Naive thymus-derived CD8-positive, alpha-beta T cell (primary cell): ENCODE measurements around the gene OMA1. TPM values are rescaled to one million over a fixed set of nuclear protein-coding genes. Genes with fewer than 3 reads are reported as not detected.

ENCODE experiments used
- ATAC-seq, 2 donors: fragments of 150-1000 bp; cut with Tn5 transposase in 1 of 2; sonication (Bioruptor Pico), chemical (Tn5 transposase) in 1 of 2; 1 replicate in 1 of 2; 2 replicates in 1 of 2; pipeline ENCODE4 v1.10.0; 2021; ENCODE audit warnings: mild to moderate bottlenecking in 2 of 2, moderate library complexity in 2 of 2
- POLR2A ChIA-PET: fragments of 350-600 bp; sonication (Branson Sonifier 250); formaldehyde crosslinking; loops from one replicate; lab custom pipeline; 2021; ENCODE audit warnings: antibody characterized with exemption; lab: Charles Lee
- DNase-seq, 10 donors: peaks; one replicate each; pipeline versions ENCODE4 v3.0.0 to v3.0.0-alpha.2; 2020 to 2022
- H3K27ac Mint-ChIP-seq, 10 donors: one replicate each; pipeline ENCODE4 v1.8.0; 2020 to 2022; ENCODE audit warnings: mild to moderate bottlenecking in 10 of 10, mixed read lengths in 10 of 10, moderate library complexity in 4 of 10, inconsistent platforms in 1 of 10
- H3K27me3 Mint-ChIP-seq, 5 donors: one replicate each; pipeline ENCODE4 v1.8.0; 2021 to 2022; ENCODE audit warnings: mixed read lengths in 5 of 5
- H3K36me3 Mint-ChIP-seq, 3 donors: one replicate each; pipeline ENCODE4 v1.8.0; 2020 to 2022; ENCODE audit warnings: mixed read lengths in 3 of 3, mild to moderate bottlenecking in 2 of 3, inconsistent platforms in 1 of 3
- H3K4me1 Mint-ChIP-seq, 4 donors: one replicate each; pipeline ENCODE4 v1.8.0; 2021 to 2022; ENCODE audit warnings: mixed read lengths in 4 of 4
- H3K4me3 Mint-ChIP-seq, 10 donors: one replicate each; pipeline ENCODE4 v1.8.0; 2020 to 2022; ENCODE audit warnings: mild to moderate bottlenecking in 10 of 10, mixed read lengths in 10 of 10, moderate library complexity in 6 of 10, inconsistent platforms in 1 of 10
- H3K9me3 Mint-ChIP-seq, 9 donors: one replicate each; pipeline ENCODE4 v1.8.0; 2020 to 2022; ENCODE audit warnings: mixed read lengths in 9 of 9, mild to moderate bottlenecking in 3 of 9, inconsistent platforms in 1 of 9, moderate library complexity in 1 of 9
- polyA plus RNA-seq, 3 donors: library from polyadenylated mRNA; unstranded; fragments of 300-500 nt; fragmentation: Illumina TruSeq; gene quantifications; one replicate each; pipeline ENCODE4 v1.2.3, GENCODE V29; 2021
- total RNA-seq, 8 experiments: library from RNA in 2 of 8; stranded (reverse) in 2 of 8; gene quantifications; one replicate each; pipeline ENCODE4 v1.2.3 and lab custom pipeline; 2021 to 2026

Gene OMA1
- total and polyA plus RNA-seq, 5 experiments from 2014 or later: 37.1 to 72.2 (median 55.7) TPM

- ATAC-seq (no peak), DNase-seq (no peak)
- Mint-ChIP-seq H3K9me3 (peaks cover 0 to 5% (median 0%) of the 10 kb centered on the region in 9 donors), H3K27me3 (peaks cover 0 to 1% (median 0%) of the 10 kb centered on the region in 5 donors), H3K4me1 (no peaks in the 10 kb centered on the region), H3K4me3 (no peak overlapping the region), H3K27ac (no peak overlapping the region), H3K36me3 (peaks cover 17 to 20% (median 20%) of the 10 kb centered on the region in 3 donors)
- POLR2A ChIA-PET: interaction anchor here (0.6 kb wide), 1 partner anchor 9 kb away, joined by 3 read pairs; no protein-coding TSS in a partner anchor
These were observed 113.5 kb downstream of the OMA1 start for GRCh38 chr1:58432851-58433668.

DNA sequence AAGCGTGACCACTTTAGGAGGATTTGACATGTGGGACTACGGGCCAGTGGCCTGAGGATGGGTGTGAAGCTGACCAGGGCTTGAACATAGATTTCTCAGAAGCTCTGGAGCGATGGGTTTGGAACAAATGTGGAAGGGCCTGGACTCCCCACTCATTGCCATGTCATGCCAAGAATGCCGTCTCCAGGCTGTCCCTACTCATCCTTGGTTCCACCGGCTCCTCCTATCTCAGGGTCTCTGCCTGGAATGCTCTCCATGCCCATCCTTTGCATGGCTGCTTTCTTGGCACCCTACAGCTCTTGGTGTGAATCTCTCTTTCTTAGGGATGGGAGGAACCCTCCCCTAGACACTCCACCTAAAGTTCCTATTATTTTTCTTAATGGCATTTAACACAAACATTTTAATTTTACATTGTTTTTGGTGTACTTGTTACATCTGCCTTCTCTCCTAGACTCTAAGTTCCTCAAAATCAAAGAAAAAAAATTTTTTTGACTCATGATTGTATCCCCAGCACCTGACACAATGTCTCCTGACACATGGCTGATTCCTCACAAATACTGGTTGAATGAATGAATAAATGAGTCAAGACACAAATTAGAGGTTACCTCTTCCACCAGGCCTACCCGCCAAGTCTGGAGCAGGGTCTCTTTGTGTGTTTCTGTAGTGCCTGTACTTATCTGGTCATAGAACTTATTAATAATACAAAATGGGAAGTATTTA lies 114.5 kb downstream of the OMA1 start:
- Mint-ChIP-seq H3K4me3 (no peak overlapping the region), H3K4me1 (no peaks in the 10 kb centered on the region), H3K9me3 (peaks cover 0 to 5% (median 0%) of the 10 kb centered on the region in 9 donors), H3K36me3 (peaks cover 23 to 29% (median 28%) of the 10 kb centered on the region in 3 donors), H3K27me3 (peaks cover 0 to 1% (median 0%) of the 10 kb centered on the region in 5 donors), H3K27ac (no peak overlapping the region)
- DNase-seq: no peak
- ATAC-seq: no peak
- POLR2A ChIA-PET: no interaction called here

Other genes with a start within 250 kb of the OMA1 start
- not detected for gene TACSTD2, start 30.5 kb upstream of the OMA1 start, total RNA-seq
- gene TACSTD2, start 30.5 kb upstream of the OMA1 start, polyA plus RNA-seq: not detected
- gene MYSM1, start 153.3 kb upstream of the OMA1 start, total RNA-seq: 10 to 100 TPM; 65.2 to 67.1 TPM
- 10 to 100 TPM in 1 of 3 donors, 1 to 10 TPM in 2; 7.4 to 15.3 (median 8.7) TPM for gene MYSM1, start 153.3 kb upstream of the OMA1 start, polyA plus RNA-seq
- gene JUN, start 237.3 kb upstream of the OMA1 start, total RNA-seq: 10 to 100 TPM; 38.2 to 40.0 TPM
- gene JUN, start 237.3 kb upstream of the OMA1 start, polyA plus RNA-seq: 10 to 100 TPM; 30.7 to 59.4 (median 32.0) TPM